Measurements from ENCODE around the gene CACNA2D4. TPM values are rescaled to one million over a fixed set of nuclear protein-coding genes. Genes with fewer than 3 reads are reported as not detected.

The CACNA2D4 gene
- total and polyA plus RNA-seq, 8 donors, result 0.60 to 3.1 (median 2.0) TPM

DNA sequence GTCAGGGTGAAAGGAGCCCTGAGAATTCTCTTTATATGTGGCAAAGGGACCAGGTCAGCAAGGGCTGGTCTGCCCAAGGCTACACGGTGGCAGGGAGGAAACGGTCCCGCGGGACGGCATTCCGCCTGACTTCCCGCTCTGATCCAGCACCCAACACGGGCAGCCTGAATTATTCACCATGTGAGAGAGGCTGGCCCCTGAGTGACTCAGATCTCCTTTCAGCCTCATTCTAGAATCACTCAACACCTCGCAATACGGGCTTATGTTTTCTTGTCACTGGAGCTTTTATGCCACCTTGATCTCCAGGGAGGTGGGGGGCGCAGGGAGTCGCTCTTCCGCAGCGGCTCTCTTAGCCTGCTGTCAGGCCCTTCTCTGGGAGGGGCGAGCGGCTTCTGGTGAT is 89.6 kb downstream of the CACNA2D4 start:
- no peak for FAIRE-seq
- H3K4me1 ChIP-seq, result peaks cover 0 to 6% (median 0%) of the 10 kb centered on the region in 3 donors
- whole genome bisulfite sequencing, 2 donors, result 77 to 82% methylated on average over 16 of the region's 16 CpGs
- no peak overlapping the region for H3K27ac ChIP-seq
- no peak for ATAC-seq
- TF ChIP-seq, protein P1, sequence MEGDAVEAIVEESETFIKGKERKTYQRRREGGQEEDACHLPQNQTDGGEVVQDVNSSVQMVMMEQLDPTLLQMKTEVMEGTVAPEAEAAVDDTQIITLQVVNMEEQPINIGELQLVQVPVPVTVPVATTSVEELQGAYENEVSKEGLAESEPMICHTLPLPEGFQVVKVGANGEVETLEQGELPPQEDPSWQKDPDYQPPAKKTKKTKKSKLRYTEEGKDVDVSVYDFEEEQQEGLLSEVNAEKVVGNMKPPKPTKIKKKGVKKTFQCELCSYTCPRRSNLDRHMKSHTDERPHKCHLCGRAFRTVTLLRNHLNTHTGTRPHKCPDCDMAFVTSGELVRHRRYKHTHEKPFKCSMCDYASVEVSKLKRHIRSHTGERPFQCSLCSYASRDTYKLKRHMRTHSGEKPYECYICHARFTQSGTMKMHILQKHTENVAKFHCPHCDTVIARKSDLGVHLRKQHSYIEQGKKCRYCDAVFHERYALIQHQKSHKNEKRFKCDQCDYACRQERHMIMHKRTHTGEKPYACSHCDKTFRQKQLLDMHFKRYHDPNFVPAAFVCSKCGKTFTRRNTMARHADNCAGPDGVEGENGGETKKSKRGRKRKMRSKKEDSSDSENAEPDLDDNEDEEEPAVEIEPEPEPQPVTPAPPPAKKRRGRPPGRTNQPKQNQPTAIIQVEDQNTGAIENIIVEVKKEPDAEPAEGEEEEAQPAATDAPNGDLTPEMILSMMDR (IDR thresholded peaks at IDR 0.05), result no peak
- DNase-seq, result peak in 1 of 6 donors; percentile 22
- no peaks in the 10 kb centered on the region for H3K27me3 ChIP-seq
- H3K36me3 ChIP-seq, result no peaks in the 10 kb centered on the region
- no peak overlapping the region for H3K4me3 ChIP-seq
- intact Hi-C loops (cut with DNase I), result no loop called here
- no peaks in the 10 kb centered on the region for H3K9me3 ChIP-seq

DNA sequence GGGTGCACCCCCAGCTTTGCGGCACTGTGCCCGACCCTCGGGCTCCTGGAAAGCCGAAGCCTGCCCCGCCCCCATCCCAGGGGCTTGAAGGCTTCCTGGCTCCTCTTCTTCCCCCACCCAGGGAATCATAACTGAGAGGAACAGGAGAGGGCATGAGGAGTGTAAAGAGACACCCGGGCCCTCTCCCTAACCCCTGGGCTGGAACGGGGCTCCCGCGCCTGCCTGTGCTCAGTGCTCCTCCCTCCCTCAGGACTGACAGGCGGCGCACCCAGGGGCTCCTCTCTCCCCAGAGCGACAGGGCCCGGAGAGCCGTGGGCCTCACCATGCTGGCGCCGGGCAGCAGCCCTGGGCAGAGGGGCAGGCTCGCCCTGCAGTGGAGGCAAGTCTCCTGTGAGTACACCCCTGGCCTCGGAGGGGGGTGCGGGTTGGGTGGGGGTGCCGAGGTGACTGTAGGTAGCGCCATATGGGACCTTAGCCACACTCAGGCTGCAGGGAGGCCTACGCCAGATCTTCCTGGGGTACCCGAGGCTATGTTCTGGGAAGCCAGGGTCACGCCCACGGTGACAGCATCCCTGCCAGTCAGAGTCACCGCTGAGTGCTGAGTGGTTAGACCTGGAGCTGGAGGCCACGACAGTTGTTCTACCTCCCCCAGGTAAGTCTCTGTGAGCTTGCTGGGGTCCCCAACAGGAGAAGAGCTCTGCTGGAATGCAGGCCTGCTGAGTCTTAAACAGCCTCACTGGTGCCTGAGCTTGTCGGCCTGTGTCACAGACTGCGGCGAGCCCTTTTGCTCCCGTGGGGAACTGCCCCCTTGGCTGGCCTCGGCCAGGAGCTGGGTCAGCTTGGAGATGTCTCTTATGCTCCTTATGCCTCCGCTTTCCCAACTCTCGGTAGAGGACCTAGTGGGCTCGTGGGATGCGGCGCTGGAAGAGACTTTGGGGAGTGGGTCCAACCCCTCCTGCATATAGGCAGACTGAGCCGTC is 90.3 kb downstream of the CACNA2D4 start:
- Histone ChIP-seq H3K9me3 (no peaks in the 10 kb centered on the region), H3K4me1 (peaks cover 0 to 6% (median 0%) of the 10 kb centered on the region in 3 donors), H3K27ac (no peak overlapping the region), H3K4me3 (no peak overlapping the region), H3K27me3 (no peaks in the 10 kb centered on the region), H3K36me3 (no peaks in the 10 kb centered on the region)
- ATAC-seq (no peak), DNase-seq (peak in 1 of 6 donors; percentile 66), FAIRE-seq (no peak)
- intact Hi-C loops (cut with DNase I), result no loop called here
- TF ChIP-seq, protein P1 (IDR thresholded peaks at IDR 0.05), result no peak
- 75 to 84% methylated on average over 38 of the region's 38 CpGs for WGBS, 2 donors

DNA sequence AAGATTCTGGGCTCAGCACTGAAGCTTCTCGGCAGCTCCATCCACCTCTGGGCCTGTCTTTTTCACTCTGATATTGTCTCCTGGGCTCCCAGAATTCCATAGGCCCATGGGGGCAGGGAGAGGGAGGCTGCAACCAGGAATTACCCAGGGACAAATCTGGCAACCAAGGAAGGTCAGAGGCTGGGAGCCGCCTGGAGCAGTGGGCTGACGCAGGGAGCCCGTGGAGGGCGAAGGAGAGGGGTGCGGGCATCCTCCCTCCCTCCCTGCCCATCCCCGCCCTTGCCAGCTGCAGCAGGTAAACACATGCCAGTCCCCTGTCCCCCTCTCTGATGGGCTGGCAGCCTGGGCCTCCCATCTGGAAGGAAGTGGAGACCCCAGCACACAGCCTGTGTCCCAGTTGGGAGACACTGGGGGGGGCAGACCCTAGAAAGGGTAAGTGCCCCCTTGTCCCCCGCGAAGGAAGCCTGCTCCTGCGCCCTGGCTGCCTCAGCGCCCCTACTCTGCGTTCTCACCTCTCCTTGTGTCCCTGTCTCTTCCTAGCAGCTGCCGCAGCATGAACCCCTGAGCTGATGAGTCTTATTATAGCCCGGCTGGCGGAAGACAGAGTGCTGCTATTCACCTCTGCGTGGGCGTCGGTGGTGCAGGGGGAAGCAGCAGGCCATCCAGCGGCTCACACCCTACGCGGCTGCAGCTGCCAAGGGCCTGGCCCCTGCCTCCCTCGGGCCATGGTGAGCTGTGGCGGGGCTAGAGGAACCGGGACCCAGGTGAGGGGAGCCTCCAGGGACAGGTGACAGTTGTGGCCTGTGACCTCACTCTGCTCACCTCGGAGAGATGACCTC is 91.4 kb downstream of the CACNA2D4 start:
- Histone ChIP-seq H3K4me3 (no peak overlapping the region), H3K4me1 (peaks cover 0 to 6% (median 0%) of the 10 kb centered on the region in 3 donors), H3K36me3 (no peaks in the 10 kb centered on the region), H3K27ac (no peak overlapping the region), H3K9me3 (no peaks in the 10 kb centered on the region), H3K27me3 (no peaks in the 10 kb centered on the region)
- no peak for FAIRE-seq
- TF ChIP-seq, protein P1 (IDR thresholded peaks at IDR 0.05), result no peak
- ATAC-seq, result no peak
- DNase-seq, result peak in 1 of 6 donors; percentile 51
- 70 to 73% methylated on average over 24 to 25 of the region's 25 CpGs for WGBS, 2 donors
- intact Hi-C loops (cut with DNase I), result no loop called here

DNA sequence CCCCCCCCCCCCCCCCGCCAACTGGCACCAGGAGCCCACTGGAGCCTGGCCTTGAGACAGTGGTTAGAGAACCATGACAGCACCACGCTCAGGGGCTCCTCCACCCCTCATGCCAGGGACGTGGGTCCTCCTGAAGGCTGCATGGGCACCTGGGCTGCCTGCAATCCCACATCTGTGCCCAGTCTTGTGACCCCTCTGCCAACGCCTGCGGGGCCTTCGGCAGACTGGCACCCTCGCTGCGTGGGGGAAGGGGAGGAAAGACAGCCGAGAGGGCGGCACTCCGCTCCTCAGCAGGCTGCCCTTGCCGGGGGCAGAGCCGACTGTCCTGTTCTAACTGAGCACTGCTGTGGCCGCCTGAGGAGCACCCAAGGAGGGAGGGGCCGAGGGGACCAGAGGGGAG is 92.1 kb downstream of the CACNA2D4 start:
- Histone ChIP-seq H3K4me3 (no peak overlapping the region), H3K27ac (no peak overlapping the region), H3K9me3 (no peaks in the 10 kb centered on the region), H3K36me3 (no peaks in the 10 kb centered on the region), H3K4me1 (peaks cover 0 to 6% (median 0%) of the 10 kb centered on the region in 3 donors), H3K27me3 (no peaks in the 10 kb centered on the region)
- DNase-seq (peak in 1 of 6 donors; percentile 64), ATAC-seq (no peak), FAIRE-seq (no peak)
- TF ChIP-seq, protein P1 (IDR thresholded peaks at IDR 0.05), result no peak
- WGBS, 2 donors, result 63 to 73% methylated on average over 15 of the region's 15 CpGs
- intact Hi-C loops (cut with DNase I), result no loop called here
